Measurements from ENCODE around the gene FGFBP1.

DNA sequence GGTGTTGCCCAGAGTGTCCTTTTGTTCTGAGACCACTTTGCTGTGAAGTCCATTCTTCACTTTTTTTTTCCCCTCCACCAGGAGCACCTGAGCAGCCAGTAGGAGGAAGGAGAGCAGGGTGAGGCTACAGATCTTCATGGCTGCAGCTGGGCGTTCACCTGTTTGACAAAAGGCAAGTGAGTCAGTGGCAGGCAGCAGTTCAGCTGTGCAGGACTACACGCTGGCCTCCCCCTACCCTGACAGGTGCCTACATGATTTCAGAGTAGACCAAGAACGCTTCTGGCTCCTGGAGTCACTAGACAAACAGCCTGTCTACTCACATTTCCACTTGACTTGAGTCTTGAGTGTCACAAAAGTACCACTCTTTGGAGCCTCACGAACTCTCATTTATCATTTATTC, 2.0 kb downstream of the FGFBP1 start:
- TF ChIP-seq EP300 (IDR thresholded peaks at IDR 0.05) (no peak), POLR2A (IDR thresholded peaks at IDR 0.05) (no peak)
- TF ChIP-seq, protein P1, sequence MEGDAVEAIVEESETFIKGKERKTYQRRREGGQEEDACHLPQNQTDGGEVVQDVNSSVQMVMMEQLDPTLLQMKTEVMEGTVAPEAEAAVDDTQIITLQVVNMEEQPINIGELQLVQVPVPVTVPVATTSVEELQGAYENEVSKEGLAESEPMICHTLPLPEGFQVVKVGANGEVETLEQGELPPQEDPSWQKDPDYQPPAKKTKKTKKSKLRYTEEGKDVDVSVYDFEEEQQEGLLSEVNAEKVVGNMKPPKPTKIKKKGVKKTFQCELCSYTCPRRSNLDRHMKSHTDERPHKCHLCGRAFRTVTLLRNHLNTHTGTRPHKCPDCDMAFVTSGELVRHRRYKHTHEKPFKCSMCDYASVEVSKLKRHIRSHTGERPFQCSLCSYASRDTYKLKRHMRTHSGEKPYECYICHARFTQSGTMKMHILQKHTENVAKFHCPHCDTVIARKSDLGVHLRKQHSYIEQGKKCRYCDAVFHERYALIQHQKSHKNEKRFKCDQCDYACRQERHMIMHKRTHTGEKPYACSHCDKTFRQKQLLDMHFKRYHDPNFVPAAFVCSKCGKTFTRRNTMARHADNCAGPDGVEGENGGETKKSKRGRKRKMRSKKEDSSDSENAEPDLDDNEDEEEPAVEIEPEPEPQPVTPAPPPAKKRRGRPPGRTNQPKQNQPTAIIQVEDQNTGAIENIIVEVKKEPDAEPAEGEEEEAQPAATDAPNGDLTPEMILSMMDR (IDR thresholded peaks at IDR 0.05), result no peak
